Skin of body (tissue), 2 donors: ENCODE data around the gene DPP6. TPM values are rescaled to one million over a fixed set of nuclear protein-coding genes. Genes with fewer than 3 reads are reported as not detected.

Experiments
- DNase-seq: peaks from one replicate; lab custom pipeline; 2025; lab: John Stamatoyannopoulos, UW
- total RNA-seq: library from RNA; depleted of rRNA; stranded (reverse); fragments of >200 nt; gene quantifications from one replicate; pipeline ENCODE4 v1.2.3, GENCODE V29; 2014

Gene DPP6
- total RNA-seq, 1 donor from 2014 or later = 2.0 TPM

GRCh38 chr7:154906201-154906600 is 854.0 kb downstream of the DPP6 start:
- no peak for DNase-seq

GRCh38 chr7:154906736-154907355 is 854.6 kb downstream of the DPP6 start:
- no peak for DNase-seq

DNA sequence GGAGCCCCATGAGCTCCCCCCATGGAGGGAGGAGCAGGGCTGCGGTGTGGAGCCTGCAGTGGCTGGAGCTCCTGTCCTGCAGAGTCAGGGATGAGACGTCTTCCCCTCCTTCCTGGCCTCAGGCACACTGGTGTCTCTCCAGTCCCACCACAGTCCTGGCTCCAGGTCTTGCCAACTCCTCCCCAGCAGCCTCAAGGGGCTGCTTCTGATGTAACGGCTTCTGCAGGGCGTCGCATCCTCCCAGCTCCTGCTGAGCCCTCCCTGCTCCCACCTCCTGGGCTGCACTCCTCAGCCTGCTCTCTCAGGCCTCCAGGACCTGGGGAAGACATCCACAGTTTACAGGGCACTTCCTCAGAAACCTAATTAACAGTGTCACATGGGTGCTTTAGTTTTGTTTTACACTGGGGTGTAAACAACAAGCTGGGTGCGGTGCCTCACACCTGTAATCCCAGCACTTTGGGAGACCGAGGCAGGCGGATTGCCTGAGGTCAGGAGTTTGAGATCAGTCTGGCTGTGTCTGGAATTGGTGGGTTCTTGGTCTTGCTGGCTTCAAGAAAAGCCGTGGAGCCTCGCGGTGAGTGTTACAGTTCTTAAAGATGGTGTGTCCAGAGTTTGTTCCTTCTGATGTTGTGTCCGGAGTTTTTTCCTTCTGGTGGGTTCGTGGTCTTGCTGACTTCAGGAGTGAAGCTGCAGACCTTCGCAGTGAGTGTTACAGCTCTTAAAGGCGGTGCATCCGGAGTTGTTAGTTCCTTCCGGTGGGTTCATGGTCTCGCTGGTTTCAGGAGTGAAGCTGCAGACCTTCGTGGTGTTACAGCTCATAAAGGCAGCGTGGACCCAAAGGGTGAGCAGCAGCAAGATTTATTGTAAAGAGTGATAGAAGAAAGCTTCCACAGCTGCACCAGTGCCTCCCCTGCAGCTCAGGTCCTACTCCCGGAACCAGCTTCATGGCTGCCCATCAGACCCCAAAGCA is 855.7 kb downstream of the DPP6 start:
- DNase-seq = no peak

DNA sequence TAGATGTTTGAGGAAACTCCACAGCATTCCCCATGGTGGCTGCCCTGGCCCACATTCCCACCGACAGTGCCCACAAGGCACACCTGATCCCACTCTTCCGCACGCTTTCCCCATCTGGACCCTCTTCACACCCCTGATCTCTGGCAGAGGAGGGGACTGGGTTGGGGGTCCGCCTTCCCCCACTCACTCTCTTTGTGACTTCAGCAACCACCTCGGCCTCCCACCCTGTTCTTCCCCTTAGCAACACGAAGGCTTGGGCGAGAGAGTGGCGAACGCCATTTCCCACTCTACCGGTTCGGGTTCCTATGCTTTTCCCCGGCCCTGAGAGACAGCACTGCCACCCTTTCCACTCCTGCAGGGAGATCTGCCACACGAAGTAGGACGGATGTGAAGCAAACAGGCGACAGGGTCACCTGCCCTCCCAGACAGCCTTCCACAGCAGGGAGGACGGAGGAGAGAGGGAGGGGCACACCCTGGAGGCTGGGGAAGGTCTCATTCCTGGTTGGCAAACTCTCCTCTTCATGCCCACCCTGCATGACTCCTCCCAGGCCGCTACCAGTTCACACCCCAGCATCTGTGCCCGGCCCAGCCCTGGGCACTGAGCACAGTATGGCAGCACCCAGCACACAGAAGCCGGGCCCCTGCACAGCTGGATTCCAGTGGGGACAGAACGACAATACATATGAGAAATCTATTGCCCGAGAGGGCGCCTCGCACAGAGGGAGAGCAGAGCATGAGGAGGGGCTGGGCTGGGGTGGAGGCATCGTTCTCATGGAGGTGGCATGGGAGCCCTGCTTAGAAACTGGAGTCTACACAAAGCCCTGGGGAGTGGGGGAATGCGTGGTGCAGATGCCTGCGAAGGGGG is 857.3 kb downstream of the DPP6 start:
- DNase-seq = no peak

DNA sequence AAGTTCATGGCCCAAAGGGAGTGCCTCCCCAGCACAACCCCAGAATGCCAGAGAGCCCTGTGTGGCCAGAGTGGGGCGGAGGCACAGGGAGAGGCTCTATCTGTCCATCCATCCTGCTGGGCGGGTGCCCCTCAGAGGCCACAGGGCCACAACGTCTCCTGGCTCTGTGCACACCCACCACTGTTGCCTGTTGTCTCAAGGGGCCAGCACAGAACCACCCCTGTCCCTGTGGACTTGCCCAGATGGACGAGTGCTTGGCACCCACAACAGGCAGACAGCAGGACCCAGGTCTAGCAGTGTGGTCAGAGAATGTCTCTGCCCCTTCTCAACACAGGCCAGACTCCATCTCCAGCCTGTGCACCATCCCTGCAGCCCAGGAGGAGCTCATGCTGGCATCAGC is 857.9 kb downstream of the DPP6 start:
- no peak for DNase-seq

DNA sequence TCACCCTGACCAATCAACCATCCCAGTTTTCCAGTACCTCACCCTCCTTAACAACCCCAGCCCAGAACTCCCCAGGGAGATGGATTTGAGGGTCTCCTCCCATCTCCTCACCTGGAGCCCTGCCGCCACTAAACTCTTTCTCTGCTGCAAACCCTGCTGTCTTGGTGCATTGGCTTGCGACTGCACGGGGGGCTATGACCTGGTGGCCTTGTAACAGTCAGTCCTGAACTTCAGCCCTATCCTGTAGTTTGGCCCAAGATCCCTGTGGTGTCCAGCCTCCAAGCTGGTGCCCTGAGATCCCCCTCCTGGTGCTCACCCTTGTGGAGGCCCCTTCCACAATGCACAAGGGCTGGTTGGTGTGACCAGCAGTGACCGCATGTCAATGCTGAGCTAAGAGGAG is 858.8 kb downstream of the DPP6 start:
- no peak for DNase-seq

GRCh38 chr7:154911411-154911810 is 859.2 kb downstream of the DPP6 start:
- DNase-seq = no peak

- DNase-seq = no peak
Measured at GRCh38 chr7:154911862-154912455, 859.8 kb downstream of the DPP6 start.

GRCh38 chr7:154912871-154913637 is 860.9 kb downstream of the DPP6 start:
- no peak for DNase-seq

DNA sequence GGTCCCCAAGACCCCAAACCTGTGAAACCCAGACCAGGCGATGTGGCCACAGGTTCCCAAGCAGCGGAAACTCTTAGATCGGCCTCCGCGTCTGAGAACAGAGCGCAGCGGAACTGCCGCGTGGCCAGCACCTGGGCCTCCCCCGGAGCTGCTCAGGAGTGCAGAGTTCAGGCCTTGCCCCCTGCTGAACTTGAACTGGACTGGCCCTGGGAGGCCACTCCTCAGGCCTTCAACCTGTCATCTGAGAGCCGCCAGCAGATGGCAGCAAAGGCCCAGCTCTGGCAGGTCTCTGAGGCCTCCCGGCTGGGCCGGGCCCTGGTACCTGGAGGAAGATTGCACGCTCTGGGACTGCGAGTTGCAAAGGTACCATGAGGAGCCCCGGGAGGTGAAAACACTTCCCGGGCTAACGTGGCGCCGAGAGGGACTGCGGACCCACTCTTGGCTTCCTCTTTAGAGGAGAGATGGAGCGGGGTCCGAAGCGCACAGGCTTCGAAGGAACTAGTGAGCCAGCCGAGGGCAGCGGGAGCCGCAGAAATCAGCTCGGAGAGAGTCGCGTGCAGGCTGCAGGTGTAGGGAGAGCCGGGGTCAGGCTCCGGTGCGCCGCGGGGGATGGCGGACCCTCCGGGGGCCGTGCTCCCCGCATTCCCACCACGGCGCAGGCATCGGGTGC is 861.6 kb downstream of the DPP6 start:
- no peak for DNase-seq

DNA sequence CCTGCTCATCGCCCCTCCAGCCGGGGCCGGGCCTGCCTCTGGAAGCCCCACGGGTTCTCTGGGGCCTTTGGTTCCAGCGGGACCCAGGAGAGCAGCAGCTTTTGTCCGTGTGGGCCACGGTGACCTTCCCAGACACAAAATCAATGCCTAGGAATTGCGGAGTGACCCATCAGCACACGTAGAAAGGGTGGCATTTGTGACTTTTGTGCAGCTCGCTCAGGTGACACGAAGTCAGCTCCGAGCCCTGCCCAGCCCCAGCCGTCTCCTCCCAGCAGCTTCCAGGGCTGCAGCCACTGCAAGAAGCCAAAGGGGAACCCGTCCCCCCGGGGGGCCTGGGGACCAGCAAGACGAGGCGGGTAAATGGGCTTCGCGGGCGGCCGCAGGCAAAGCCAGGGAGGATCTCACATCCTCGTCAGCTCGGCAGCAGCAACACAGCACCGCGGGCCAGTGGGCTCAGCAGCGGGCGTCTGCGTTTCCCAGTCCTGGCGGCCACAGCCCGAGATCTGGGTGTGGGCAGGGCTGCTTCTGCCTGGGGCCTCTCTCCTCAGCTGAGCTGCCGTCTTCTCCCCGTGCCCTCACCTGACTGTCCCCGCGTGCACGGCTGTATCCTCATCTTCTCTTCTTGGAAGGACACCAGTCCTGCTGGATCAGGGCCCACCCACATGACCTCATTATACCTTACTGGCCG is 862.3 kb downstream of the DPP6 start:
- no peak for DNase-seq

- DNase-seq = no peak
Measured at GRCh38 chr7:154914996-154915380, 862.8 kb downstream of the DPP6 start.

DNA sequence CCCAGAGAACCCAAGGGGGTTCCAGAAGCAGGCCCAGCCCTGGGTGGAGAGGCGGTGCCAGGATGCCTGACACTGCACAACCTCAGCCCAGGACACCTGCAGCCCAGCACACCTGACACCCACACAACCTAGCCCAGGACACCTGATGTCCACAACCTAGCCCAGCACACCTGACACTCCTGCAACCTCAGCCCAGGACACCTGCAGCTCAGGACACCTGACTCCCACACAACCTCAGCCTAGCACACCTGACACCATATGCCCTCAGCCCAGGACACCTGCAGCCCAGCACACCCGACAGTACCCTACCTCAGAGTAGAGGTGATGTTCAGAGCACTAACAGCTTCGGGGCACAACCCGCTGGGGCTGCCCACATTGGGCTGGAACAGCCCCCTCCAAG is 863.4 kb downstream of the DPP6 start:
- DNase-seq = no peak

DNA sequence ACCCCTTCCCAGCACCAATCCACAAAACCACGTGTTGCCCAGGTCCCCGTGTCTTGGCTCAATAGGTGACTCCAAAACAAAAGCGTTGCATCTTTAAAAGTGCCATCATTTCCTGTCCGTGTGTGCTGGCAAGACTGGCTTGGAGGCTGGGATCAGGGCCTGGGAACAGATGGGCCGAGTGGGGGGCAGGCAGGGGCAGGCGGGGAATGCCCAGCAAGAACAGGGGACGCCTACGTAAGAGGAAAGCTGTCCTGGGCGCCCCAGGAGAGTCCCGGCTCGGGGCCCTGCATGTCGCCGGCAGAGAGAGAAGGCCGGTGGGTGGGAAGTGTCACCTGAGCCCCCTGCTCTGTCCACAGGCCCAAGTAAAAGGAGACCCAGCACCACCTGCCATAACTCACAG is 864.2 kb downstream of the DPP6 start:
- no peak for DNase-seq

DNA sequence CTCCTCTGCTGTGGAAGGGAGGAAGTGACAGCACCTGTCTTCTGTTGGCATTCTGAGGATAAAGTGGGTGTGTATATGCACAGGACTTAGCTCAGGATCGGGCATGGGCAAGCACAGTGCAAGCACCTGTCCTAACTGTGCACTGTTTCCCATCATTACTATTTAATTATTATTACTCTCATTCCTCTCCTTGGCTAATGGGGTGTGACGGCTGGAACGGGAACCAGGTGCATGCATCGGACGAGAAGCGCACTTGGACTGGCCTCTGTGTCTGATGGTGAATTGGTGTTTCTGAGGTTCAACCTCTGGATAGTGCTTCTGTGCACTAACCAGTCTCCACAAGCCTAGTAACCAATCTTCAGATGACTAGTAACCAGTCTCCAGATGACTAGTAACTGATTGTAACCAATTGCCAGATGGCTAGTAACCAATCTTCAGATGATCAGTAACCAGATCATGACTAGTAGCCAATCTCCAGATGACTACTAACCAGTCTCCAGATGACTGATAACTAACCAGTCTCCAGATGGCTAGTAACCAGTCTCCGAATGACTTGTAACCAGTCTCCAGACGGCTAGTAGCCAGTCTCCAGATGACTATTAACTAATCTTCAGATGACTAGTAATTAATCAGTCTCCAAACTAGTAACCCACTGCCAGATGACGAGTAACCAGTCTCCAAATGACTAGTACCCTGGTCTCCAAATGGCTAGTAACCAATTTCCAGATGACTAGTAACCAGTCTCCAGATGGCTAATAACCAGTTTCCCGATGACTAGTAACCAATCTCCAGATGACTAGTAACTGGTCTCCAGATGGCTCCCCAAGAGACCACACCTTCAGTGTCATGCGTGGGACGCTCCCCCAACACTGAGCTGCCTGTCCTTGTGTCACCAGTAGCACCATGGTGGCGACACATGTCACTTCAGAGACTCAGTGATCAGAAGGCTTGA is 864.9 kb downstream of the DPP6 start:
- DNase-seq = no peak

- DNase-seq = no peak
Measured at GRCh38 chr7:154917808-154918160, 865.6 kb downstream of the DPP6 start.

GRCh38 chr7:154918266-154918665 is 866.1 kb downstream of the DPP6 start:
- DNase-seq = no peak

- no peak for DNase-seq
Measured at GRCh38 chr7:154918741-154919140, 866.5 kb downstream of the DPP6 start.
